Peyer's patch (tissue), 4 donors: ENCODE measurements around the gene PMS2.

Source experiments
- CTCF ChIP-seq, 6 experiments: fragments of 450-650 bp in 4 of 6; fragments of 200-600 bp in 2 of 6; sonication (generic) in 1 of 6; IDR thresholded peaks; one replicate each; pipeline ENCODE4 v1.5.1; 2017 to 2019; ENCODE audit warnings: antibody characterized with exemption in 6 of 6, mild to moderate bottlenecking in 3 of 6, moderate library complexity in 1 of 6
- POLR2A ChIP-seq, 2 donors: fragments of 450-650 bp; IDR thresholded peaks; one replicate each; pipeline ENCODE4 v1.5.1; 2017; ENCODE audit warnings: antibody characterized with exemption in 2 of 2, mild to moderate bottlenecking in 2 of 2, moderate library complexity in 2 of 2

- TF ChIP-seq POLR2A (IDR thresholded peaks at IDR 0.05) = no peak
- TF ChIP-seq CTCF (IDR thresholded peaks at IDR 0.05) = no peak
Measured at GRCh38 chr7:6031567-6031966, 22.7 kb upstream of the PMS2 start.
